ENCODE results near the gene CSNK1G2.
"Not testable (repeated sequence)": the region's sequence is repeated elsewhere in the genome, so short reads cannot be mapped to it uniquely, and the experiment has no call there.

Gene CSNK1G2

DNA sequence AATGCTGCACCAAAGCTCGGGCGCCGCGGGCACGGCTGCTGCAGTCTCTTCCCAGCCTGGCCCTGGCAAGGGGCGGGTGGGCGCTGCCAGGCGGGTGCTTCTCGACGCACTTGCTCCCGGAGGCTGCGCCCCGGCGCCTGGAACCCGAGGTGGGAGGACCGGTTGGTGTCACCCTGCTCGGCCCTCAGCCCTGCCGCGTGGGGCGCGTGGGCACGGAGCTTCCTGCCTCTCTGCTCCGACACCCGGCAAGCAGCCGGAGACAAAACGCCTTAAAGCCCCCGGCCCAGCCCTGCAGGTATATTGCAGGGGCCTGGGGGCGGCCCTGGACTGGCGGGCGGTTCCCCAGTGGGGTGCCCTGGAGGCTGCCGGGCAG, 39.8 kb downstream of the CSNK1G2 start:
- H3K4me1 Mint-ChIP-seq, result peaks cover 6% of the 10 kb centered on the region
- peaks cover 46% of the 10 kb centered on the region for H3K36me3 Mint-ChIP-seq (ENCODE audit: insufficient read depth)
- no peak overlapping the region for H3K4me3 Mint-ChIP-seq
- H3K9me3 Mint-ChIP-seq, result no peaks in the 10 kb centered on the region
- DNase-seq (ENCODE audit: low spot score in 2 of 2) (no peak), ATAC-seq (replicated peaks; ENCODE audit: extremely low read depth, poor library complexity, severe bottlenecking) (no peak)
- H3K27me3 Mint-ChIP-seq, result no peaks in the 10 kb centered on the region
- H3K27ac Mint-ChIP-seq (ENCODE audit: low read depth), result no peak overlapping the region

DNA sequence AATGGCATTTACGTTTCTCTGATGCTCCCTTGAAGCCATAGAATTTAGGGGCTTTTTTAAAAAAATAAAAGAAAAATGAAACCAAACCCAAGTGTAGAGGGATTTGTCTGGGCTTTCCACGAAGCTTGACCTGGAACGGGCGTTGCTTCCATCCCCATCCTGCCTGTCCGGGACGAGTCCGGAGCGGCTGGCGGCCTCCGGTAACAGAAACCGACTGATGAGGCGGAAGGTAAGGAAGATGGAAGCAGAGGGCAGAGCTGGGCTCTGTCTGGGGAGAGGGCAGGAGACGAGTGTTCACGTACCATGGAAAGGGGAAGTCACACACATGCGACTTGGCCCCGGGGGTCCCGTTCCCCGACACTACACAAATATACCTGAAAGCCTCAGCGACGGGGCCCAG, 40.3 kb downstream of the CSNK1G2 start:
- no peak overlapping the region for H3K4me3 Mint-ChIP-seq
- DNase-seq (ENCODE audit: low spot score in 2 of 2), result no peak
- H3K4me1 Mint-ChIP-seq, result peaks cover 6% of the 10 kb centered on the region
- no peaks in the 10 kb centered on the region for H3K9me3 Mint-ChIP-seq
- H3K27ac Mint-ChIP-seq (ENCODE audit: low read depth), result no peak overlapping the region
- ATAC-seq (replicated peaks; ENCODE audit: extremely low read depth, poor library complexity, severe bottlenecking), result no peak
- H3K27me3 Mint-ChIP-seq, result no peaks in the 10 kb centered on the region
- H3K36me3 Mint-ChIP-seq (ENCODE audit: insufficient read depth), result peaks cover 44% of the 10 kb centered on the region

DNA sequence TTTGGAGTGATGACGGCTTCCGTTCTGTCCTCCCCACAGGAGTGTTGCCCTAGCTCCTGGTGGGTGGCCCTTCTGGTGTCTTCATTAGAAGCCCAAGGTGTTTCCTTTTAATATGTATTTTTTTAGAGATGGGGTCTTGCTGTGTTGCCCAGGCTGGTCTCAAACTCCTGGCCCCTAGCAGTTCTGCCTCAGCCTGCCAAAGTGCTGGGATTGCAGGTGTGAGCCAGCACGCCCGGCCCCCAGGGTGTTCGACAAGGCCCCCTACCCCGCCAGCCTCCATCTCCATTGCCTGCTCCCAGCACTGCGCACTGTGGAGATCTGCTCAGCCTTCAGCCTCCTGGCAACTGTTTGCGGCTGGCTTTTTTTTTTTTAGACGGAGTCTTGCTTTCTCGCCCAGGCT, 43.4 kb downstream of the CSNK1G2 start:
- H3K27ac Mint-ChIP-seq (ENCODE audit: low read depth), result no peak overlapping the region
- no peaks in the 10 kb centered on the region for H3K9me3 Mint-ChIP-seq
- peaks cover 40% of the 10 kb centered on the region for H3K36me3 Mint-ChIP-seq (ENCODE audit: insufficient read depth)
- H3K27me3 Mint-ChIP-seq, result no peaks in the 10 kb centered on the region
- H3K4me3 Mint-ChIP-seq, result no peak overlapping the region
- ATAC-seq (replicated peaks; ENCODE audit: extremely low read depth, poor library complexity, severe bottlenecking), result no peak
- DNase-seq (ENCODE audit: low spot score in 2 of 2), result no peak
- H3K4me1 Mint-ChIP-seq, result peaks cover 6% of the 10 kb centered on the region

DNA sequence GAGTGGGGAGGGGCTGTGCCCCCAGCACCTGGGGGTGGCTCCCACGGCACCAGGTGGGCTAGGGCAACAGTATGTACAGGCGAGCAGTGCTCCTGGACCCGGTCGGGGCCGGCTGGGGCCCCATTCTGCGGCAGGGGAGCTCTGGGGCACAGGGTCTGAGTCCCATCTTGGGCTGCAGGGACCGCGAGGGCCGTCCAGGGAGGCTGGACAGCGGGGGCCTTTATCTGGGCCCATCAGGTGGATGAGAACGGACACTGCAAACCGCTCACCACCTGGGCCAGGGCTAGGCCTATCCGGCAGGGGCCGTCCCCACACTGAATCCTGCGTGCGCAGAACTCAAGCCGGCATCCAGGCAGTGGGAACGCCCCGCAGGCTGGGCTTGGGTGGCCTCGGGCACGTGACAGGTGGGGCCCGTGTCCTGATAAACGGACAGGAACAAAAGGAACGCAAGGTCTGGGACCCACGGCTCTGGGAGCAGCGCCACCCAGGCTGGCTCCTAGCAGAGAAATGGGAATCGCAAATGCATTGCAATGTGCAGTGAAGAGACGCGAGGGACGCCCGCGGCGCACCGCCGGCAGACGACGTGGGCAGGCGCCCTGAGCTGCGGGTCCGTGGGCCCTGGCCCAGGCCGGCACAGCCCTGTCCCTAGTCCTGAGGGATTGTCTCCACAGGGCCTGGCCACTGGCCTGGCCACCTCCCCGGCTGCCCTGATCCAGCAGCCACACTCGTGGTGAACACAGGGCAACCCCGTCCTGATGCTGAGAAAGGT, 44.8 kb downstream of the CSNK1G2 start:
- H3K36me3 Mint-ChIP-seq (ENCODE audit: insufficient read depth), result peaks cover 34% of the 10 kb centered on the region
- no peaks in the 10 kb centered on the region for H3K9me3 Mint-ChIP-seq
- ATAC-seq (replicated peaks; ENCODE audit: extremely low read depth, poor library complexity, severe bottlenecking) (no peak), DNase-seq (ENCODE audit: low spot score in 2 of 2) (no peak)
- H3K27me3 Mint-ChIP-seq, result no peaks in the 10 kb centered on the region
- peaks cover 6% of the 10 kb centered on the region for H3K4me1 Mint-ChIP-seq
- H3K4me3 Mint-ChIP-seq, result no peak overlapping the region
- no peak overlapping the region for H3K27ac Mint-ChIP-seq (ENCODE audit: low read depth)

DNA sequence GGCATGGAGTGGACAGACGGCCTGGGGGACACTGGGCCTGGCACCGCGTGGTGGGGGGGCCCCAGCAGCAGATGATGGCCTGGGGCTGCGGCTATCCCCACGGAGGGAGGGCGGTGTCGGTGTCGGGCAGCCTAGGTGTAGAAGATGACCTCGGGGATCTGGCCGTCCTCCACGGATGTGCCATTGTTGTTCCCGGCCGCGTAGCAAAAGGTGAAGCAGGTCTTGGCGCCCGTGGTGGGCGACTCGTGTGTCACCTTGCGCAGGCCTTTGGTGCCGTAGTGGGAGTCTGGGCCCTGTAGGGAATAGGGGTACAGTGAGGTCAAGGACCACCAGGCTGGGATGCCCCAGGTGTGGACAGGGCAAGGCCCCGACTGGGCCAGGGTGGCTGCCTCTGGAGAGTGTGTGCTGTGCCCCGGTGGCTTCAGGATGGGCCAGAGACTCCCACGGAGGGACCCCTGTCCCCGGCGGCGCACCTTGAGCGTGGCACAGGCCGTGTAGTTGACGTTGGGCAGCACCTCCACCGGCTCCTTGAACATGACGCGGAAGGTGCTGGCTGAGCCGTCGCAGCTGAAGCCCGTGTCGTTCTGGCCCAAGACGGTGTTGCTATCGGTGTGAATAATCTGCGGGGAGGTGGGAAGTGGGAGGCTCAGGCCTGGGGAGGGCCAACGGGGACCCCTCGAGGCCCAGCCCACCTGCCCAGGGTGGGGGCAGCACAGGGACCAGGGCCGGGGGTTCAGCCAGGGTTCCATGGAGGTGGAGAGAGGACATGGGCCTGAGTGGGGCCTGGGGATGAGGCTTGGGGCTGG, 45.6 kb downstream of the CSNK1G2 start:
- H3K9me3 Mint-ChIP-seq, result no peaks in the 10 kb centered on the region
- H3K4me3 Mint-ChIP-seq, result no peak overlapping the region
- H3K27ac Mint-ChIP-seq (ENCODE audit: low read depth), result no peak overlapping the region
- H3K4me1 Mint-ChIP-seq, result peaks cover 6% of the 10 kb centered on the region
- DNase-seq (ENCODE audit: low spot score in 2 of 2) (no peak), ATAC-seq (replicated peaks; ENCODE audit: extremely low read depth, poor library complexity, severe bottlenecking) (no peak)
- H3K27me3 Mint-ChIP-seq, result no peaks in the 10 kb centered on the region
- H3K36me3 Mint-ChIP-seq (ENCODE audit: insufficient read depth), result peaks cover 29% of the 10 kb centered on the region

DNA sequence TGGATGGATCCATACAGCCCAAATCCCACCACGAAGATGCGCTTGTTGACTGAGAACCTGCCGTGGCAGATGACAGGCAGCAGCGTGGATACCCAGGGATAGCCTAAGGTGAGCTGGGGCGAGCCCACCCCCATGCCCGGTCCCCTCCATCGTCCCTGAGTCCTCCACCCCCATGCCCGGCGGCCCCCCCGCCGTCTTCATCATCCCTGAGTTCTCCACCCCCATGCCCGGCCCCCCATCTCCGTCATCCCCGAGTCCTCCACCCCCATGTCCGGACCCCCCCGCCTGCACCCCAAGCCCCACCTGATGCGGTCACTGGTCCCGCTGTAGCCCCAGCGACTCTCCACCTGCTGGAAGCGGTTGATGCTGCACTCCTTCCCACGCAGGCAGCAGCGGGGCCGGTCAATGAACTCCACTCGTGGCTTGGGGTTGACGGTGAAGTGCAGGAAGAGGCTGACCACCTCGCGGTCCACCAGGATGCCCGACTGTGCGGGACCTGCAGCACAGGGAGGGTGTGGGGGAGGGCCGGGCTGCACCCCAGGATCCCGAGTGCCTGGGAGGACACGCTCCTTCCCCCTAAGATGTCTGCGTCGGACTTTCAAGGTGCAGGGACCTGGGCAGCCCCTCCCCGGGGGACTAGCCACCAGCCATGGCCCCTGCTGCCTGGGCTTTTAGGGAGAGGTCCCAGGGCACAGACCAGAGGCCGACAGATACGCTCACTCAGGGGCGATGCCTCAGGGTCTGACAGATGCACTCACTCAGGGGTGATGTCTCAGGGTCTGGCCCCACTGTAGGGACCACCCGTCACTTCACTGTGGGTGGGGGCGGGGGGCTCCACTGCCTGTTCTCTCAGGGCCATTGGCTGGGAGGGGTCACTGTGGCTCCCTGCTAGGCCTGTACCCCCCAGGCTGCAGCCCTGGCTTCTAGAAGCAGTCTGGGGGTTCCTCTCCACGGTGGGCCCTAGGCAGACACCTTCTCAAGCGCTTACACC, 46.5 kb downstream of the CSNK1G2 start:
- Mint-ChIP-seq H3K4me1 (peaks cover 6% of the 10 kb centered on the region), H3K27me3 (no peaks in the 10 kb centered on the region), H3K9me3 (no peaks in the 10 kb centered on the region), H3K4me3 (no peak overlapping the region), H3K27ac (ENCODE audit: low read depth) (no peak overlapping the region), H3K36me3 (ENCODE audit: insufficient read depth) (peaks cover 23% of the 10 kb centered on the region)
- ATAC-seq (replicated peaks; ENCODE audit: extremely low read depth, poor library complexity, severe bottlenecking) (no peak), DNase-seq (ENCODE audit: low spot score in 2 of 2) (no peak)

DNA sequence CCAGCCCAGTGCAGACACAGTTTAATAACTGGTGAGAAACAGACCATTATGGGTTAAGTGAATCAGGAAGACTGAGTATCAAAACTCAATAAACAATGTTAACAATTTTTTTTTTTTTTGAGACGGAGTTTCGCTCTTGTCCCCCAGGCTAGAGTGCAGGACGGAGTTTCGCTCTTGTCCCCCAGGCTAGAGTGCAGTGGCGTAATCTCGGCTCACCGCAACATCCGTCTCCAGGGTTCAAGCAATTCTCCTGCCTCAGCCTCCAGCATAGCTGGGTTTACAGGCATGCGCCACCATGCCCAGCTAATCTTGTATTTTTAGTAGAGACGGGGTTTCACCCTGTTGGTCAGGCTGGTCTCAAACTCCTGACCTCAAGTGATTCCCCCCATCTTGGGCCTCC, 47.5 kb downstream of the CSNK1G2 start:
- H3K9me3 Mint-ChIP-seq; H3K4me3 Mint-ChIP-seq; H3K27ac Mint-ChIP-seq (ENCODE audit: low read depth); DNase-seq (ENCODE audit: low spot score in 2 of 2); H3K4me1 Mint-ChIP-seq; ATAC-seq (replicated peaks; ENCODE audit: extremely low read depth, poor library complexity, severe bottlenecking); H3K27me3 Mint-ChIP-seq: not testable (repeated sequence)
- peaks cover 24% of the 10 kb centered on the region for H3K36me3 Mint-ChIP-seq (ENCODE audit: insufficient read depth)

DNA sequence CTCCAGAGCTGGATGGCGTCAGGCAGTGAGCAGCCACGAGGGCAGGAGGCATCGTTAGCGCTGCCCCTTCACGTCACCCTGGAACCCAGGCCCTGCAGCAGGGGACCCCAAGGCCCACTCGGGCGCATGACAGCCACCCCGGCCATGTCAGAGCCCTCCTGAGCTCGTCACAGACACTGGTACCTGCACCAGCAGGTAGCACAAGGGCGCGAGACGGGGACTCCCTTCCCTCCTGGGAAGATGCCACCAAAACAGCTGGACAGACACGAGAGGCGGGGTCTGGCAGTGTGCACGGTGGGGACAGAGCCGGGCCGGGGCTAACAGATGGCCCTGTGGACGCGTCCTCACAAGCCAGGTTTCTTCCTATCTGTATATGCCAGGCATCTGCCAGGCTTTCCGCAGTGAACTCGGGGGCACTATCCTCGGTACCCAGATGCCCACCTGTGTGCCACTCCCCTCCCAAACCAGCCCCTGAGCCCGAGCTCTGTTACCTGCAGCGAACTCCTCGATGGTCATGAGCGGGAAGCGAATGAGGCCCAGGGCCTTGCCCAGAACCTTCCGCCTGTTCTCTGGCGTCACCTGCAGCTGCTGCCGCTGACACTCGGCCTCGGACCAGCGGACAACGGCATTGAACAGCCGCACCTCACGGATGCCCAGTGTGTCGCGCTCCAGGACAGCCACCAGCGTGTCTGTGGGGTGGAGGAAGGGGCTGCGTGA, 48.7 kb downstream of the CSNK1G2 start:
- Mint-ChIP-seq H3K9me3 (no peaks in the 10 kb centered on the region), H3K27ac (ENCODE audit: low read depth) (no peak overlapping the region), H3K36me3 (ENCODE audit: insufficient read depth) (peaks cover 16% of the 10 kb centered on the region), H3K4me1 (no peaks in the 10 kb centered on the region), H3K27me3 (no peaks in the 10 kb centered on the region), H3K4me3 (no peak overlapping the region)
- DNase-seq (ENCODE audit: low spot score in 2 of 2), result no peak
- no peak for ATAC-seq (replicated peaks; ENCODE audit: extremely low read depth, poor library complexity, severe bottlenecking)

DNA sequence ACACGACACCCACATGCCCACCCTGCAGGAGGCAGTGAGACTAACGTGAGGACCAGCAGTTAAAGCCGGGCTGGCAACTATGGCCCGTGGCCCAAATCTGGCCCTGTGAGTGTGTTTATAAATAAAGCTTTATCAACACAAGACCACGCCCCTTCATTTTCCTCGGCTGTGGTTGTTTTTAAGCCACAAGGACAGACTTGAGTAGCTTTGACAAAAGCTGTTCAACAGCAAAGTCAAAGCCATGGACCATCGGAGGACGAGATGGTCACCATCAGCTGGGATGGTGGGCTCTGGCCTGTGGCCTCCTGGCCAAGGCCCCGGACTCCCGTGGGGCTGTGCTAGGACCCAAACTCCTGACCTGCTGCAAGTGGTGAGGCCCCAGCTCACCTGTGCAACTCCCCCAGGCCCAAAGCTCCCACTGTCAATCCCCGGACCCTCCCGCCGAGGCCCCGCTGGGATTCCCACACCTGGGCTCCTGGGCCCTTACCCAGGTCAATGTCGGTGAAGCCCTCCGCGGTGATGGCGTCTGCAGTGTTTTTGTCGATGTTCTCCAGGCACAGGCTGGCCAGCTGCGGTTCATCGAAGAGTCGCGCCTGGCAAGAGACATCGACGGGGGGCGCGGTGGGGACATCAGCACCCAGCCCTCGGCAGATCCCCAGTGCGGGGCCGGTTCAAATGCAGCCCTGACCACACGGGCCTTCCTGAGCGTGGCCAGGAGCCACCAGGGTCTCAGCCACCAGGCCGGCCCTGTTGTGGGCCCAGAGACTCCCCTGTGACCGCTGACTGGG, 49.5 kb downstream of the CSNK1G2 start:
- DNase-seq (ENCODE audit: low spot score in 2 of 2), result no peak
- no peak overlapping the region for H3K27ac Mint-ChIP-seq (ENCODE audit: low read depth)

DNA sequence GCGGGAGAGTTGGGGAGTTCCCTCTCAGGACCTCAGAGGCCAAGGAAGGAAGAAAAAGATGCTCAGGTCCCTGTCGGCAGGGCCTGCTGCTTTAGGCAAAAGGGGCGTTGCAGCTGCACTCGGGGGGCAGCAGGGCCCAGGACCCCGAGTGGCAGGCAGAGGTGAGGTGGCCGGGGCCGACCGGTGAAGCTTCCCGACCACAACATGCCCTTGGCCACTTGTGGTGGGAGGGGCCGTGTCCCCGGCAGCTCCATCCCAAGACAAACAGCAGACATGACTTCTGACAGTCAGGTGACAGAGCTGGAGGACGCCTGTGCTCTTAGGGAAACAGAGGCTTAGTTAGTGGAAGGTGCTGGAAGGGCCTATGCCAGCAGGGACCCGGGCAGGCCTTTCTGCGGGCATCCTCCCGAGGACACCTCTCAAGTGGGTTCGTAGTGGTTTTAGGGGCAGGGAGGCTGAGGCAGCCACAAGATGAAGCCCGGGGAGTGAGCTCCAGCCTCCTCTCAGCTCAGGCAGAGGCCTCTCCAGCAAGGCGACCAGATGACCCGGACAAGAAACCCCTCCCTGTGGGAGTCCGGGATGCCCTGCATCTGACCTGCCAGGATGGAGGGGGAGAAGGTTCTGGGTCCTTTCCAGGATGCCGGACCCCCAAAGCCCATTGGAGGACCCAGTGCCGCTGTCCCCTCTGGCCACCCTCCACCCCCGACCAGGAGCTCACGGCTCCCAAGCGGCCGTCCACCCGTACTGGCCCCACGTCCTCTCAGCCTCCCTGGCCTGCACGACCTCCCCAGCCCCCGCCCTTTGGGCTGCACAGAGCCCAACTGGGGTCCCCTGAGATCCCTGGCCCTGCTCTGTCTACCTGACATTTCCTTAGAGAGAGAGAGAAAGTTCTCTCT, 50.3 kb downstream of the CSNK1G2 start:
- Mint-ChIP-seq H3K9me3 (no peaks in the 10 kb centered on the region), H3K36me3 (ENCODE audit: insufficient read depth) (peaks cover 21% of the 10 kb centered on the region), H3K27ac (ENCODE audit: low read depth) (no peak overlapping the region), H3K4me3 (no peak overlapping the region), H3K27me3 (no peaks in the 10 kb centered on the region), H3K4me1 (no peaks in the 10 kb centered on the region)
- no peak for ATAC-seq (replicated peaks; ENCODE audit: extremely low read depth, poor library complexity, severe bottlenecking)
- DNase-seq (ENCODE audit: low spot score in 2 of 2), result no peak

More for the DNA sequence above, 49.5 kb downstream of the CSNK1G2 start:
- ATAC-seq (replicated peaks; ENCODE audit: extremely low read depth, poor library complexity, severe bottlenecking), result no peak
- no peaks in the 10 kb centered on the region for H3K4me1 Mint-ChIP-seq
- peaks cover 16% of the 10 kb centered on the region for H3K36me3 Mint-ChIP-seq (ENCODE audit: insufficient read depth)
- no peak overlapping the region for H3K4me3 Mint-ChIP-seq
- H3K9me3 Mint-ChIP-seq, result no peaks in the 10 kb centered on the region
- H3K27me3 Mint-ChIP-seq, result no peaks in the 10 kb centered on the region

Data from central memory CD8-positive, alpha-beta T cell (primary cell).